ENCODE measurements around the gene HSPH1. TPM values are rescaled to one million over a fixed set of nuclear protein-coding genes. Genes with fewer than 3 reads are reported as not detected.
A peak's percentile ranks its signal among the peaks of the same experiment; 100 is the strongest.

HSPH1 gene
- total and polyA plus RNA-seq, 2 of the 13 experiments (the other 11 are each of a cell fraction or from before 2014, with no cell fraction given): 13.0 to 62.9 TPM

DNA sequence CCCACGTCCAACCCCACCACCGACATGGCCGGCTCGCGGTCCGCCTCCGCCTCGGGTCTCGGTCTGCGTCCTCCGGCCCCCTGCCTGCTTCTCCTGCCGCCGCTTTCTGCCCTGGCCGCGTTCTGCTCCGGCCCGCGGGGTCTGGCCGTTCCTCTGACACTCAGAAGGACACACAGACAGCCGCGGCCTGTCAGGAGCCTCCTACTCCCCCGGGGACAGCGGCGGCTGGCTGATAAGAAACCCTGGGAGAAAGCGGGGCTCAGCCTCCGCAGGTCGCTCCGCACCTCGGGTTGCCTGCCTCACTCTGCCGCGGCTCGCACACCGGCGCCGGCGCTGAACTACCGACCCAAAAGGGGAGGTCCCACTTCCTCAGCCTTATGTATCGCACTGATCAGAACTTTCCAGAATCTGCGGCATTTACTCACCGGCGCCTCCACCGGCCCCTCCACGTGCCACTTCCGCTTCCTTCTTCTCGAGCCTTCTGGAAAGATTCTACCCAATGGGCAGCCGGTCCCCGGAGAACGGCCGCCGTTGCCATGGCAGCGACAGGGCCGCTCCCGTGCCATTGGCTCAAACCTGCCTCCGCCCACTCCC, at the start of gene HSPH1 (continued):
- no peak for TF ChIP-seq RXRA (CRISPR knock-in tag; IDR thresholded peaks at IDR 0.05)
- no peak for TF ChIP-seq CREB1 (IDR thresholded peaks at IDR 0.05)
- no peak for TF ChIP-seq CREB1 (CRISPR knock-in tag; IDR thresholded peaks at IDR 0.05)
- TF ChIP-seq, protein P1, sequence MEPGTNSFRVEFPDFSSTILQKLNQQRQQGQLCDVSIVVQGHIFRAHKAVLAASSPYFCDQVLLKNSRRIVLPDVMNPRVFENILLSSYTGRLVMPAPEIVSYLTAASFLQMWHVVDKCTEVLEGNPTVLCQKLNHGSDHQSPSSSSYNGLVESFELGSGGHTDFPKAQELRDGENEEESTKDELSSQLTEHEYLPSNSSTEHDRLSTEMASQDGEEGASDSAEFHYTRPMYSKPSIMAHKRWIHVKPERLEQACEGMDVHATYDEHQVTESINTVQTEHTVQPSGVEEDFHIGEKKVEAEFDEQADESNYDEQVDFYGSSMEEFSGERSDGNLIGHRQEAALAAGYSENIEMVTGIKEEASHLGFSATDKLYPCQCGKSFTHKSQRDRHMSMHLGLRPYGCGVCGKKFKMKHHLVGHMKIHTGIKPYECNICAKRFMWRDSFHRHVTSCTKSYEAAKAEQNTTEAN (CRISPR knock-in tag; conservative IDR thresholded peaks at IDR 0.05): no peak
- TF ChIP-seq ARHGAP35 (CRISPR knock-in tag; IDR thresholded peaks at IDR 0.05; ENCODE audit: borderline replicate concordance): no peak
- TF ChIP-seq SMAD1 (CRISPR knock-in tag; IDR thresholded peaks at IDR 0.05; ENCODE audit: borderline replicate concordance, low read depth): no peak
- no peak for TF ChIP-seq ZNF207 (IDR thresholded peaks at IDR 0.05; ENCODE audit: borderline replicate concordance)
- TF ChIP-seq KDM2A (CRISPR knock-in tag; IDR thresholded peaks at IDR 0.05; ENCODE audit: borderline replicate concordance, low read depth): peak; percentile 85
- TF ChIP-seq, protein P2, sequence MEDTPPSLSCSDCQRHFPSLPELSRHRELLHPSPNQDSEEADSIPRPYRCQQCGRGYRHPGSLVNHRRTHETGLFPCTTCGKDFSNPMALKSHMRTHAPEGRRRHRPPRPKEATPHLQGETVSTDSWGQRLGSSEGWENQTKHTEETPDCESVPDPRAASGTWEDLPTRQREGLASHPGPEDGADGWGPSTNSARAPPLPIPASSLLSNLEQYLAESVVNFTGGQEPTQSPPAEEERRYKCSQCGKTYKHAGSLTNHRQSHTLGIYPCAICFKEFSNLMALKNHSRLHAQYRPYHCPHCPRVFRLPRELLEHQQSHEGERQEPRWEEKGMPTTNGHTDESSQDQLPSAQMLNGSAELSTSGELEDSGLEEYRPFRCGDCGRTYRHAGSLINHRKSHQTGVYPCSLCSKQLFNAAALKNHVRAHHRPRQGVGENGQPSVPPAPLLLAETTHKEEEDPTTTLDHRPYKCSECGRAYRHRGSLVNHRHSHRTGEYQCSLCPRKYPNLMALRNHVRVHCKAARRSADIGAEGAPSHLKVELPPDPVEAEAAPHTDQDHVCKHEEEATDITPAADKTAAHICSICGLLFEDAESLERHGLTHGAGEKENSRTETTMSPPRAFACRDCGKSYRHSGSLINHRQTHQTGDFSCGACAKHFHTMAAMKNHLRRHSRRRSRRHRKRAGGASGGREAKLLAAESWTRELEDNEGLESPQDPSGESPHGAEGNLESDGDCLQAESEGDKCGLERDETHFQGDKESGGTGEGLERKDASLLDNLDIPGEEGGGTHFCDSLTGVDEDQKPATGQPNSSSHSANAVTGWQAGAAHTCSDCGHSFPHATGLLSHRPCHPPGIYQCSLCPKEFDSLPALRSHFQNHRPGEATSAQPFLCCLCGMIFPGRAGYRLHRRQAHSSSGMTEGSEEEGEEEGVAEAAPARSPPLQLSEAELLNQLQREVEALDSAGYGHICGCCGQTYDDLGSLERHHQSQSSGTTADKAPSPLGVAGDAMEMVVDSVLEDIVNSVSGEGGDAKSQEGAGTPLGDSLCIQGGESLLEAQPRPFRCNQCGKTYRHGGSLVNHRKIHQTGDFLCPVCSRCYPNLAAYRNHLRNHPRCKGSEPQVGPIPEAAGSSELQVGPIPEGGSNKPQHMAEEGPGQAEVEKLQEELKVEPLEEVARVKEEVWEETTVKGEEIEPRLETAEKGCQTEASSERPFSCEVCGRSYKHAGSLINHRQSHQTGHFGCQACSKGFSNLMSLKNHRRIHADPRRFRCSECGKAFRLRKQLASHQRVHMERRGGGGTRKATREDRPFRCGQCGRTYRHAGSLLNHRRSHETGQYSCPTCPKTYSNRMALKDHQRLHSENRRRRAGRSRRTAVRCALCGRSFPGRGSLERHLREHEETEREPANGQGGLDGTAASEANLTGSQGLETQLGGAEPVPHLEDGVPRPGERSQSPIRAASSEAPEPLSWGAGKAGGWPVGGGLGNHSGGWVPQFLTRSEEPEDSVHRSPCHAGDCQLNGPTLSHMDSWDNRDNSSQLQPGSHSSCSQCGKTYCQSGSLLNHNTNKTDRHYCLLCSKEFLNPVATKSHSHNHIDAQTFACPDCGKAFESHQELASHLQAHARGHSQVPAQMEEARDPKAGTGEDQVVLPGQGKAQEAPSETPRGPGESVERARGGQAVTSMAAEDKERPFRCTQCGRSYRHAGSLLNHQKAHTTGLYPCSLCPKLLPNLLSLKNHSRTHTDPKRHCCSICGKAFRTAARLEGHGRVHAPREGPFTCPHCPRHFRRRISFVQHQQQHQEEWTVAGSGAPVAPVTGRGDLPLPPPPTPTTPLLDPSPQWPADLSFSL (CRISPR knock-in tag; IDR thresholded peaks at IDR 0.05): no peak
- no peak for TF ChIP-seq FOXP1 (IDR thresholded peaks at IDR 0.05)
- no peak for TF ChIP-seq FOXP1 (CRISPR knock-in tag; IDR thresholded peaks at IDR 0.05)
- no peak for TF ChIP-seq ISL2 (CRISPR knock-in tag; IDR thresholded peaks at IDR 0.05)
- no peak for TF ChIP-seq EZH2 (conservative IDR thresholded peaks at IDR 0.05; ENCODE audit: low read depth, low read length)
- no peak for TF ChIP-seq NCOR1 (IDR thresholded peaks at IDR 0.05; ENCODE audit: borderline replicate concordance, low read length)
- no peak for TF ChIP-seq ZFP41 (CRISPR knock-in tag; IDR thresholded peaks at IDR 0.05; ENCODE audit: borderline replicate concordance)
- TF ChIP-seq ZNF569 (CRISPR knock-in tag; IDR thresholded peaks at IDR 0.05; ENCODE audit: borderline replicate concordance): no peak
- TF ChIP-seq ZNF790 (CRISPR knock-in tag; IDR thresholded peaks at IDR 0.05; ENCODE audit: borderline replicate concordance): no peak
- no peak for TF ChIP-seq ZNF432 (CRISPR knock-in tag; IDR thresholded peaks at IDR 0.05; ENCODE audit: borderline replicate concordance)
- peak; percentile 89 for TF ChIP-seq ELF1 (CRISPR knock-in tag; IDR thresholded peaks at IDR 0.05)
- TF ChIP-seq, protein P3, sequence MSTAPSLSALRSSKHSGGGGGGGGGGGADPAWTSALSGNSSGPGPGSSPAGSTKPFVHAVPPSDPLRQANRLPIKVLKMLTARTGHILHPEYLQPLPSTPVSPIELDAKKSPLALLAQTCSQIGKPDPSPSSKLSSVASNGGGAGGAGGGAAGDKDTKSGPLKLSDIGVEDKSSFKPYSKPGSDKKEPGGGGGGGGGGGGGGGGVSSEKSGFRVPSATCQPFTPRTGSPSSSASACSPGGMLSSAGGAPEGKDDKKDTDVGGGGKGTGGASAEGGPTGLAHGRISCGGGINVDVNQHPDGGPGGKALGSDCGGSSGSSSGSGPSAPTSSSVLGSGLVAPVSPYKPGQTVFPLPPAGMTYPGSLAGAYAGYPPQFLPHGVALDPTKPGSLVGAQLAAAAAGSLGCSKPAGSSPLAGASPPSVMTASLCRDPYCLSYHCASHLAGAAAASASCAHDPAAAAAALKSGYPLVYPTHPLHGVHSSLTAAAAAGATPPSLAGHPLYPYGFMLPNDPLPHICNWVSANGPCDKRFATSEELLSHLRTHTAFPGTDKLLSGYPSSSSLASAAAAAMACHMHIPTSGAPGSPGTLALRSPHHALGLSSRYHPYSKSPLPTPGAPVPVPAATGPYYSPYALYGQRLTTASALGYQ (CRISPR knock-in tag; IDR thresholded peaks at IDR 0.05): no peak
- TF ChIP-seq ZNF350 (CRISPR knock-in tag; IDR thresholded peaks at IDR 0.05; ENCODE audit: borderline replicate concordance, low read depth): peak; percentile 81; the same call in 1 of the 2 replicates
- TF ChIP-seq ELF4 (CRISPR knock-in tag; IDR thresholded peaks at IDR 0.05; ENCODE audit: borderline replicate concordance): peak; percentile 95
- TF ChIP-seq IKZF1 (IDR thresholded peaks at IDR 0.05): no peak

Measured in HepG2 (cell line).